ENCODE measurements around the gene SLC26A4. TPM values are rescaled to one million over a fixed set of nuclear protein-coding genes. Genes with fewer than 3 reads are reported as not detected.

Gene SLC26A4
- total RNA-seq, 1 experiment from 2014 or later, result 0.66 TPM

- TF ChIP-seq RAD21 (IDR thresholded peaks at IDR 0.05; ENCODE audit: low read depth), result no peak
Observed at GRCh38 chr7:107718456-107719193, 58.0 kb downstream of the SLC26A4 start (continued).

- ChIA-PET RAD21 (ENCODE audit: low non-redundant PET in 1 of 2, low total read pairs in 2 of 2, uncharacterized antibody in 2 of 2, unreplicated experiment in 2 of 2) (no interaction called here), CTCF (interaction anchor here (1.6 kb wide), 1 partner anchor 258 kb away, joined by 3 read pairs; no protein-coding TSS in a partner anchor), POLR2A (no interaction called here)
- no TSS peak for BruUV-seq (replicated peaks)
- H3K27ac ChIP-seq (ENCODE audit: low read depth, low read length), result no peak overlapping the region
- H3K9me2 ChIP-seq (ENCODE audit: insufficient read depth), result no peaks in the 10 kb centered on the region
- H3K4me2 ChIP-seq (ENCODE audit: low read length), result no peak overlapping the region
- H3K4me1 ChIP-seq (ENCODE audit: control insufficient read depth in 1 of 2, insufficient read depth in 2 of 2, low read length in 2 of 2), result peaks cover 3 to 7% of the 10 kb centered on the region in 2 experiments; a peak in 2 of 4 replicates
- H3K9me3 ChIP-seq (ENCODE audit: control insufficient read depth in 1 of 2, insufficient read depth in 1 of 2, low read depth in 1 of 2, low read length in 2 of 2), result no peaks in the 10 kb centered on the region
- intact Hi-C loops (cut with micrococcal nuclease), result loop anchor here (10.0 kb wide), 3 partner anchors 136 to 926 kb away; partner anchors contain the start of gene BCAP29
- no peak overlapping the region for H2AFZ ChIP-seq (ENCODE audit: low read depth, low read length, poor library complexity, severe bottlenecking)
- no peak for TF ChIP-seq EZH2phosphoT487 (IDR thresholded peaks at IDR 0.05; ENCODE audit: borderline replicate concordance)
- TF ChIP-seq SRF (IDR thresholded peaks at IDR 0.05; ENCODE audit: low read depth), result no peak
- TF ChIP-seq POLR2A (IDR thresholded peaks at IDR 0.05; ENCODE audit: borderline replicate concordance, extremely low read depth, insufficient read depth, insufficient read length), result no peak
- TF ChIP-seq ZNF274 (IDR thresholded peaks at IDR 0.05; ENCODE audit: low read depth, low read length), result no peak
- TF ChIP-seq REST (IDR thresholded peaks at IDR 0.05; ENCODE audit: low read depth), result no peak
- TF ChIP-seq EZH2 (IDR thresholded peaks at IDR 0.05), result no peak
- TF ChIP-seq ELF1 (IDR thresholded peaks at IDR 0.05; ENCODE audit: borderline replicate concordance, low read depth), result no peak
- no peak for TF ChIP-seq ZBTB33 (IDR thresholded peaks at IDR 0.05; ENCODE audit: extremely low read depth, insufficient replicate concordance, low read length)
- TF ChIP-seq SIN3A (IDR thresholded peaks at IDR 0.05; ENCODE audit: low read depth), result no peak
- TF ChIP-seq ZFX (IDR thresholded peaks at IDR 0.05), result no peak
- TF ChIP-seq RAD21 (IDR thresholded peaks at IDR 0.05; ENCODE audit: low read depth), result no peak
- TF ChIP-seq JUND (IDR thresholded peaks at IDR 0.05), result no peak
- no peaks in the 10 kb centered on the region for H4K20me1 ChIP-seq (ENCODE audit: insufficient read depth)
- H3K36me3 ChIP-seq (ENCODE audit: control insufficient read depth in 1 of 2, insufficient read depth in 2 of 2, low read length in 2 of 2), result no peaks in the 10 kb centered on the region
- no peak for DNase-seq (ENCODE audit: low read depth, low spot score)
- H3K79me2 ChIP-seq (ENCODE audit: insufficient read depth, low read length), result no peaks in the 10 kb centered on the region
- ATAC-seq, result no peak
- no peak overlapping the region for H3K4me3 ChIP-seq (replicated peaks in 1 of 2; ENCODE audit: low read depth in 1 of 2, low read length in 2 of 2)
- no peak overlapping the region for H3K9ac ChIP-seq (ENCODE audit: low read length)
- no peaks in the 10 kb centered on the region for H3K27me3 ChIP-seq (ENCODE audit: insufficient read depth, low read length)
Observed at GRCh38 chr7:107721286-107721685, 60.7 kb downstream of the SLC26A4 start.
